DMS114 treated with DMSO at 0.1 percent for 48 hours (cell line): Measurements from ENCODE around the gene NOXO1.

ENCODE experiments used
- DNase-seq: peaks from one replicate; lab custom pipeline; 2025; ENCODE audit not compliant: unreplicated experiment; lab: John Stamatoyannopoulos, UW

NOXO1 gene

GRCh38 chr16:1980030-1980769 lies 1.1 kb downstream of the NOXO1 start:
- no peak for DNase-seq

DNA sequence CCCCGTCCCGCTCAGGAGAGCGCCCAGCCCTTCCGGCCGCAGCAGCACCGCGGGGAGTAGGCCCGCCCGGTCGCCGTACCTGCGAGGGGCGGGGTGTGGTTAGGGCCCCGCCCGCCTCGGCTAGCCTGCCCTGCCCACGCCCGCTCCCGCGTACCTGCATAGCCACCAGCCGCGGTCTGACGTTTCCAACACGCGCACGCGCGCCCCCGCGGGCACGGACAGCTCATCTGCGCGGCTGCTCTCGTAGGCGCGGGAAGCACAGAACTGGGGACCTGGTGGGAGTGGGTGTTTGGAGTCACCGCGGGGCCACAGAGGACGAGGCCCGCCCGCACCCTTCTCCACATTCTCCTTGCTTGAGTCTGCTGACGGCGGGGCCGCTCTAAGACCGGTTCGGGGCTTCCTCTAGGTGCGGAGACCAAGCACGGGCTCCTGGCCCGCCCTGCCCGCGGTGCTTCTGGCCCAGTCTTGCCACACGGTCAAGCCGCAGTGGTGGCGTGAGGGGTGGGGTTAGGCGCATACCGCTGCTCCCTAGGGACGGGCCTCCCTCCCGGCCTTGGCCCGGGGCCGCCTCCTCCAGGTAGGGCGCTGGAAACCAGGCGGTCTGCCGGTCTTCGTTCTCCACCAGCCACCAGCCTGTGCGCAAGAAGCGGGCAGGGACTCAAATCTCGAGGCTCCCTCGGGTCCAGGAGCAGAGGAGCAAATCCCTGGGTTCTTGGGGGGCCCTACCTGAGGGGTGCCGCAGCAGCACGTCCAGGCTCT lies 1.8 kb downstream of the NOXO1 start:
- no peak for DNase-seq

DNA sequence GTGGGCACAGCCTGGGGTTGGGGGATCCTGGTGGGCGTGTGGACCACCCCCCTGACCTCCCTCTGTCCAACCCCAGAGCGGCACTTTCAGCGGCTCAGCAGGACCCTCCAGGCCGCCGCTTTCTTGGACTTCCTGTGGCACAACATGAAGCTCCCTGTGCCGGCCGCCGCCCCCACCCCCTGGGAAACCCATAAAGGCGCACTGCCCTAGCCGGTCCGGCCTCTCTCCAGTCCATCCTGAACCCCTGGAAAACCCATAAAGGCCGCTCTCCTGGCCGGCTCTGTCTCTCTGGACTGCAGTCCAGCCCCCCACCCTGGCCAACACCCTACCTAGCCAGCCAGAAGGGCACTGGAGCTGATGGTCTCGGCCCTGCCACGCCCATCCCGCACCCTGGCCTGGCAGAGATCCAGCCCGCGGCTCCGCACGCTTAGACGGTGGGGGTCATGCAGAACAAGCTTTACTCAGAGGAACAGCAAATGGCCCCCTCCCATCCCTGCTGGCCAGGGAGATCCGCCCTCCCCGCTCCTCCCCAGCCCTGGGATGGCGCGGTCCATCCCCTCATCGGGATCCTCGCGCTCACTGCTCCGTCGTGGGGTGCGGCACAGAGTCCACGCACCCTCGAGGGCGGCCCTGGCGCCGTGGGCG lies 2.7 kb downstream of the NOXO1 start:
- no peak for DNase-seq

DNA sequence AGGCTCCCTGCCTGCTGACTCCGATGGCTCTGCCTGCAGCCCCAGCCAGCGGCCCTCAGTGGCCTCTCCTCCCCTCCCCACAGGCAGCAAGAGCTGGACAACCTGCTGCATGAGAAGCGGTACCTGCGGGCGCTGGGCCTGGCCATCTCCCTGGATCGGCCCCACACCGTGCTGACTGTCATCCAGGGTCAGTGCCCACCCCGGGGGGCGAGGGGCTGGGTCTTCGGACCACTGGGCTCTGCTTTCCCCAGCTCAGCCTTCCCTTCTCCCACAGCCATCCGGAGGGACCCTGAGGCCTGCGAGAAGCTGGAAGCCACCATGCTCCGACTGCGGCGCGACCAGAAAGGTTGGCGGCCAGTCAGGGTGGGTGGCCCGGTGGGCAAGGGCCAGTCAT lies 3.4 kb downstream of the NOXO1 start:
- no peak for DNase-seq

- DNase-seq = no peak
These were observed 4.1 kb downstream of the NOXO1 start for GRCh38 chr16:1976951-1977874.

DNA sequence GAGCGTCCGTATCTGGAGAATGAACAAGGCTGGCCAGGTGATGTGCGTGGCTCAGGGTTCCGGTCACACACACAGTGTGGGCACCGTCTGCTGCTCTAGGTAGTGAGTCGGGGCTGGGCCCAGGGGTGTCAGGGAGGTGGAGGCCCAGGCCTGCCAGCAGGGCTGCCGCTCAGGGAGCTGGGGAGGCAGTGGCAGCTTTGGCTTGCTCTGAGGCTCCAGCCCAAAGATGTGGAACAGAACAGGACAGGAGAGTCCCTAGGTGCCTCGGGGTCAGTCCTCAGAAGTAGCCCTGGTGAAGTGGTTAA lies 5.1 kb downstream of the NOXO1 start:
- no peak for DNase-seq

DNA sequence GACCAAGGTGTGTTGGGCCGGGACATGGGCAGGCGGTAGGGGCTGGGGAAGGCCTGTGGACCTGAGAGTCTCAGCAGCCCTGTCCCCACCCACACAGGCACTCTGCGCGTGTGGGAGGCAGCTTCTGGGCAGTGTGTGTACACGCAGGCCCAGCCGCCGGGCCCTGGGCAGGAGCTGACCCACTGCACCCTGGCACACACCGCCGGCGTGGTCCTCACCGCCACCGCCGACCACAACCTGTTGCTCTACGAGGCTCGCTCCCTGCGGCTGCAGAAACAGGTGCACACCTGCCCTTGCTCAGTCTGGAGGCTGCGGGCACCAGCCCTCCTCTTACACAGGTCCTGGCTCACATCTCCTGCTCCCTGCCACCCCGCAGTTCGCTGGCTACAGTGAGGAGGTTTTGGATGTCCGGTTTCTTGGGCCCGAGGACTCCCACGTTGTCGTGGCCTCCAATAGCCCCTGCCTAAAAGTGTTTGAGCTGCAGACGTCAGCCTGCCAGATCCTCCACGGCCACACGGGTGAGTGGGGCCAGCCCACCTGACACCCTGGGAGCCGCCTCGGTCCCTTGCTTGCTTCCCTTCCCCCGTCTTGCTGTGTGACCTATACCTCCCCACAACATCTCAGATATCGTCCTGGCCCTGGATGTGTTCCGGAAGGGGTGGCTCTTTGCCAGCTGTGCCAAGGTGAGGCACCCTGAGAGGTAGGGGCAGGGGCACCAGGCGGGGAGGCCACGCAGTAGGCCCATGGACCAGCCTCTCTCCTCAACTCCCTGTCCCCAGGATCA lies 5.6 kb downstream of the NOXO1 start:
- DNase-seq = no peak

DNA sequence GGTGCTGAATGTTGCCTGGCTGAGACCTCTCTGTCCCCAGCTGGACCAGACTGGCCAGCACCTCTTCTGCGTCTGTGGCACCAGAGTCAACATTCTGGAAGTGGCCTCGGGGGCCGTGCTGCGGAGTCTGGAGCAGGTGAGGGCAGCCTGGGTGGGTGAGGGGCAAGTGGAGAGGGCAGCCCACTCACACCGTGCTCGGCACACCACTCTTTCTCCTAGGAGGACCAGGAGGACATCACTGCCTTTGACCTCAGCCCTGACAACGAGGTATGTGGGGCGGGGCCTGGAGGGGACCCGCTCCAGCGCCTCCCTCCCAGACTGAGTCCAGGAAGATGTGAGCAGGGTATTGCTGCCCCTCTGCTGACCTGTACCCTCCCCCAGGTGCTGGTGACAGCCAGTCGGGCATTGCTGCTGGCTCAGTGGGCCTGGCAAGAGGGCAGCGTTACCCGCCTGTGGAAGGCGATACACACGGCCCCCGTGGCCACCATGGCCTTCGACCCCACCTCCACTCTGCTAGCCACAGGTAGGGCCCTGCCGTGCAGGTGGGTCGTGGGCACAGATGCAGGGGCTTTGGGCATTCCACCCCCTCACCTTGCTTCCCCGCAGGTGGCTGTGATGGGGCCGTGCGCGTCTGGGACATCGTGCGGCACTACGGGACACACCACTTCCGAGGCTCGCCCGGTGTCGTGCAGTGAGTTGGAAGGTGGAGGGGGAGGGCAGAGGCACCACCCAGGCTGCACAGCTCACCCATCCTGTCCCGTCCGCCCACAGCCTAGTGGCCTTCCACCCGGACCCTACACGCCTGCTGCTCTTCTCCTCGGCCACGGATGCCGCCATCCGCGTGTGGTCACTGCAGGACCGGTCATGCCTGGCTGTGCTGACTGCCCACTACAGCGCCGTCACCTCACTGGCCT lies 6.9 kb downstream of the NOXO1 start:
- DNase-seq = no peak

GRCh38 chr16:1973461-1974156 lies 7.7 kb downstream of the NOXO1 start:
- no peak for DNase-seq

DNA sequence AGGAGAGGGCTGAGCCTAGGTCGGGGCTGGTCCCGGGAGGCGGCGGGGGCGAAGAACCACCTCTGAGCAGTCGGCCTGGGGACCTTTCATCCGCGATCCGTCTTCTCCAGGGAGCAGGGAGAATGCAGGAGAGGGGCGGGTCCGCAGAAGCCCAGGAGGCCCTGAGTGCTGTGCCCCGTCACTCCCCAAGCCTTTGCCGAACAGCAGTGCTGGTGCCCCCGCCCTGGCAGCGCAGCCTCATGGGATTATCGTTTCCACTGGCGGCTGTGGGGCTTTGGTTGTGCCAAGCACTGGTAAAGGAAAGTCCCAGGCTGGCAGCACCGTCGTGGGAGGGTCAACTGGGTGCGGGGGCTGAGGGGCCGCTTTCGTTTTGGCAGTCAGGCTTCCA lies 8.8 kb downstream of the NOXO1 start:
- DNase-seq = no peak

DNA sequence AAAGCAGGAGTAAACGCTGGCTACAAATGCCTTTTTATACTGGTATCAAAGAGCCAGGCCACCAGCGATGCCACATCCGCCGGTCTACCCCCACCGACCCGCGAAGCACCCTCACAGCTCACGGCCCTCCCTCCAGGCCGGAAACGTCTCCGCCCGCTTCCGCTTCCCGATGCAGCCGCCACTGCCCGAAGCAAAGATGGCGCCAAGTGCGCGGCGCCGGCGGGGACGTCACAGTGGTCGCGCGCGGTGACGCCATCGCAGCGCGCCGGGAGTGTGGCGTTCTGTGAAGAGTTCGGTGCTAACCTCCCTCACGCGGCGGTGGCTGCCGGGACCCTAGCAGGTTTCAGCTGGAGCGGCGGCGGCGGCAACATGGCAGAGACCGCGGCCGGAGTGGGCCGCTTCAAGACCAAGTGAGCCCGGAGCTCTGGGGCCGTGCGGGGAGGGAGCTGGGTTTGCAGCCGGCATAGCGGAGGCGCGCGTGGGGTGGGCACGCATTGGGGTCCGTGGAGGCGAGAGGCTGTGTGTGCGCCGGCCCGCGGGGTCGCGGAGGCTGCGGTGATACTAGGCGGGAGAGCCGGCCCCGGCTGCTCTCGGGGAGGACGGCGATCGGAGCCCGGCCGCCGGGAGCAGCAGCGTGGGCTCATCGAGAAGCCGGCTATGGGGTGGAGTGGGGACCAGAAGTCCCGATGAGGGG lies 9.3 kb downstream of the NOXO1 start, which contains the start of gene TBL3:
Gene TBL3 (plus strand): TSS at position 258 of the 694 bp plus-strand sequence. CDS start 112 bp downstream, at position 370.
- peak; percentile 75 for DNase-seq

DNA sequence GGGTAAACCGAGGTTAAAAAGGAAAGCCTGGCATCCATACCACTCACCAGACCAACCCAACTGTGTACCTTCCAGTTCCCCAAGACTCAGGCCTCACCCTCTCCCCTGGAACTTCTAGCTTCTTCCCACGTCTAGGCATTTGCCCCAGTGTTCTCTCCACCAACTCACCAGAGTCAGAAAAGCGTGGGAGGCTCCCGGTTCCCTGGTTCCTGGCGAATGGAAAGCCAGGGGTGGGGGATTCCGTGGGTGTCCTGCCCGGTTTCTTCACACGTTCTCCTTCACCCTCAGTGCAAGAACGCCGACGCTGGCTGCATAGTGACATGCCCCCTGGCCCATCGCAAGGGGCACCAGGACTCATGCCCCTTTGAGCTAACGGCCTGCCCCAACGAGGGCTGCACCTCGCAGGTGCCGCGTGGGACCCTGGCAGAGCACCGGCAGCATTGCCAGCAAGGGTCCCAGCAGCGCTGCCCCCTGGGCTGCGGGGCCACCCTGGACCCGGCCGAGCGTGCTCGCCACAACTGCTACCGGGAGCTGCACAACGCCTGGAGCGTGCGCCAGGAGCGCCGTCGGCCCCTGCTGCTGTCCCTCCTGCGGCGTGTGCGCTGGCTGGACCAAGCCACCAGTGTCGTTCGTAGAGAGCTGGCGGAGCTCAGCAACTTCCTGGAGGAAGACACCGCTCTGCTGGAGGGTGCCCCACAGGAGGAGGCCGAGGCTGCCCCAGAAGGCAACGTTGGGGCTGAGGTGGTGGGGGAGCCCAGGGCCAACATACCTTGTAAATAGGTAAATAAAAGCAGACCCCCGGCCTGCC lies 12.9 kb downstream of the NOXO1 start:
- no peak for DNase-seq

DNA sequence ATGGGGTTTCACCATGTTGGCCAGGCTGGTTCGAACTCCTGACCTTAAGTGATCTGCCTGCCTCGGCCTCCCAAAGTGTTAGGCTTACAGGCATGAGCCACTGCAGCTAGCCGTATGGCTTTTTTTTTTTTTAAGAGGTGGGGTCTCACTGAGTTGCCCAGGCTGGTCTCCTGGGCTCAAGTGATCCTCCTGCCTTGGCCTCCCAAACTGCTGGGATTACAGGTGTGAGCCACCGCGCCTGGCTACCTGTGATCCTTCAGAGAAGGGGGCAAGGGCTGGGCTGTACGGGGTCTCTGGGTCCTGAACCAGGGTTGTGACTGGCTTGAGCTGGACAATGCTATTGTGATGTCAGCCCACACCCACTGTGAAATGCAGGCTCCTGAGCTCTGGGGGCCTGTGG lies 14.8 kb downstream of the NOXO1 start, which contains the start of gene RNF151:
Gene RNF151 (plus strand): TSS at position 397 of the 400 bp plus-strand sequence. CDS start 26 bp downstream, outside the sequence.
- DNase-seq = no peak

DNA sequence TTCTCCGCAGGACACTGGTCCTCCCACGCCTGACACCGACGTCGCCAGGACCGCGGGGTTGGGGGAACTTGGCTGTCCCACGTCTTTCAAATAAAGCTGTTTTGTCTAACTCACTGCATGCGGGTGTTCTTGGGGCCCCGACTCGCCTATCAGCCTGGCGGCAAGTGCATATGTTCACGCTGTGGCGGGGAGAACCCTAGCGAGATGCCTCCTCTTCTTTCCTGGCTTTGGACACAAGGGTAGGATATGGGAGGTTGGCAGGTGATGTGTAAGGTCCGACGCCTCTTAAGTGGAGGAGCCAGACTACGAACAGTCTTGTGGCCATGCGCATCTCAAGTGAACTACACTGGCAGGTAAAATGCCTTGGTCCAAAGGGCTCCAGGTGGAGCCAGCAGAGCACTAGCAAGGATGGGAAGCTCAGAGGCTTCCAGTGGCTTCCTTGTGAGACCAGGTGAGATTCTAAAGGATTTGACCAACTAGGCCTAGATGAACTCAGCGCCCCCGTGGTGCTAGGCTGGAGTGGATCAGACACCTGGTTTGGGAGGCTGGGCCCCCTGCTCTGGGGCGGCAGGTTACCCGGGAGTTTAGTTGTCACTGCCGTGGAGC lies 15.8 kb downstream of the NOXO1 start:
- no peak for DNase-seq

DNA sequence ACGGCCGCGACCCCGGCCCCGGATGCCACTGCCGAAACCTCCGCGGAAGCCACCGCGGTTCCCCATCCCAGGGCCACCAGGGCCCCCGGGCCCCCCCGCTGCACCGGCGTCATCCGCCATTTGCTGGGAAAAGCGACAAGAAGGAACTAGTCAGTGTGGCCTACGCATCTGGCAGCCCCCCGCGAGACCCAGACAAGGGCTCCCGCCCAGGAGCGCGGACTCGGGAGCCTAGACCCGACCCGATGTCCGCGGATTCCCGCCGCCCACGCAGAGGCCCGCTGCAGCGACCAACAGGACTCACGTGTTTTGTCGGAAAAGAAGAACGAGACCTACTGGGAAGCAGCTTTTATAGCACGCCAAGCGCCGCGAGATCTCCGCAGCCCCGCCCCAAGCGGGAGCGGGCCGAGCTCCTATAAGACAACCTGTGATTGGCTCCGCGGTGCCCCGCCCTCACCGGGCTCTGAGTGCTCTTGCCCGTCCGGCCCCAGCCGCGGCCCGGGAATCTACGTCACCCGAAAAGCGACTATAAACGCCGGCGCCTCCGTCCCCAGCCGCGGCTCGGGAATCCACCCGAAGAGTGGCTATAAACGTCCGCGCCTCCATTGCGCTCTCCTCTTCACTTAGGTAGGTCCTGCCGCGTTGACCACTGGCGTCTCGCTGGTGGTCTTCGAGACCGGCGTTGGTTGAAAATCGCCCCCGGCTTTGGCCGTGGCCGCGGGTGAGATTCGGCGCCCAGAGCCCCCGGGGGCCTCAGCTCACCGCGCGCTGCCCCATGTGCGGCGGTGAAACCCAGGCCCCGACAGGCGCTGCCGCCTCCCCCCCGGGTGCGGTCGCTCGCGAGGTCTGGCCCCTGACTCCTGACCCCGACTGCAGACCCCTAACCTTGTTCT lies 16.5 kb downstream of the NOXO1 start, which contains the start of gene RPS2:
Gene RPS2 (minus strand): TSS at position 321 of the 890 bp plus-strand sequence. CDS start 201 bp downstream, at position 120.
- DNase-seq = peak; percentile 92
